HG03565 (cell line): Measurements from ENCODE around the gene SLC39A11.
"Not testable (repeated sequence)": the region's sequence is repeated elsewhere in the genome, so short reads cannot be mapped to it uniquely, and the experiment has no call there.

Experiments used
- ATAC-seq: cut with Tn5 transposase; IDR thresholded peaks from one replicate; pipeline ENCODE4 v1.9.1; 2021; ENCODE audit warnings: mild to moderate bottlenecking, moderate library complexity; ENCODE audit not compliant: unreplicated experiment

The SLC39A11 gene

GRCh38 chr17:72852277-72852938 lies 240.1 kb downstream of the SLC39A11 start:
- no peak for ATAC-seq

- ATAC-seq: no peak
These were observed 241.9 kb downstream of the SLC39A11 start for GRCh38 chr17:72850410-72851118.

- ATAC-seq: no peak
These were observed 246.1 kb downstream of the SLC39A11 start for GRCh38 chr17:72846399-72846798.

GRCh38 chr17:72843591-72843990 lies 248.9 kb downstream of the SLC39A11 start:
- no peak for ATAC-seq

- no peak for ATAC-seq
These were observed 252.5 kb downstream of the SLC39A11 start for GRCh38 chr17:72840019-72840418.

GRCh38 chr17:72839131-72839725 lies 253.3 kb downstream of the SLC39A11 start:
- ATAC-seq: no peak

- no peak for ATAC-seq
These were observed 253.9 kb downstream of the SLC39A11 start for GRCh38 chr17:72838581-72838980.

- no peak for ATAC-seq
These were observed 254.4 kb downstream of the SLC39A11 start for GRCh38 chr17:72838068-72838467.

GRCh38 chr17:72837335-72837734 lies 255.2 kb downstream of the SLC39A11 start:
- no peak for ATAC-seq

GRCh38 chr17:72833128-72833765 lies 259.2 kb downstream of the SLC39A11 start:
- ATAC-seq: no peak

- ATAC-seq: no peak
These were observed 260.2 kb downstream of the SLC39A11 start for GRCh38 chr17:72832306-72832705.

GRCh38 chr17:72829883-72830282 lies 262.6 kb downstream of the SLC39A11 start:
- ATAC-seq: no peak

- no peak for ATAC-seq
These were observed 265.9 kb downstream of the SLC39A11 start for GRCh38 chr17:72826602-72827001.

- ATAC-seq: not testable (repeated sequence)
These were observed 266.4 kb downstream of the SLC39A11 start for GRCh38 chr17:72826059-72826458.

GRCh38 chr17:72825218-72825617 lies 267.3 kb downstream of the SLC39A11 start:
- no peak for ATAC-seq

- not testable (repeated sequence) for ATAC-seq
These were observed 268.2 kb downstream of the SLC39A11 start for GRCh38 chr17:72824267-72824666.

GRCh38 chr17:72822358-72823023 lies 270.0 kb downstream of the SLC39A11 start:
- ATAC-seq: no peak

- ATAC-seq: no peak
These were observed 276.1 kb downstream of the SLC39A11 start for GRCh38 chr17:72816406-72816805.

GRCh38 chr17:72813481-72813880 lies 279.0 kb downstream of the SLC39A11 start:
- ATAC-seq: no peak

GRCh38 chr17:72812823-72813222 lies 279.7 kb downstream of the SLC39A11 start:
- ATAC-seq: no peak
